AML-193 (cell line): ENCODE measurements around the gene SSBP4.

ENCODE experiments used
- DNase-seq, 2 experiments: peaks; one replicate each; lab custom pipeline; 2025; lab: John Stamatoyannopoulos, UW

The SSBP4 gene

GRCh38 chr19:18468517-18468916 is 49.3 kb downstream of the SSBP4 start:
- no peak for DNase-seq

GRCh38 chr19:18469069-18469846 is 50.1 kb downstream of the SSBP4 start:
- peak; percentile 16 to 21 for DNase-seq

- DNase-seq: no peak
These were observed 51.6 kb downstream of the SSBP4 start for GRCh38 chr19:18470787-18471186.

- no peak for DNase-seq
These were observed 54.0 kb downstream of the SSBP4 start for GRCh38 chr19:18473003-18473705.

- no peak for DNase-seq
These were observed 54.5 kb downstream of the SSBP4 start for GRCh38 chr19:18473706-18474087.

- no peak for DNase-seq
These were observed 55.2 kb downstream of the SSBP4 start for GRCh38 chr19:18474366-18474887.

- no peak for DNase-seq
These were observed 55.8 kb downstream of the SSBP4 start for GRCh38 chr19:18475004-18475453.

- DNase-seq: no peak
These were observed 56.6 kb downstream of the SSBP4 start for GRCh38 chr19:18475762-18476331.

- DNase-seq: no peak
These were observed 57.4 kb downstream of the SSBP4 start for GRCh38 chr19:18476507-18477041.

- no peak for DNase-seq
These were observed 58.0 kb downstream of the SSBP4 start for GRCh38 chr19:18477042-18477779.

GRCh38 chr19:18477974-18478373 is 58.8 kb downstream of the SSBP4 start:
- DNase-seq: no peak

- DNase-seq: peak; percentile 95 to 96
These were observed 59.5 kb downstream of the SSBP4 start for GRCh38 chr19:18478545-18479311.

- no peak for DNase-seq
These were observed 61.0 kb downstream of the SSBP4 start for GRCh38 chr19:18480006-18480691.

GRCh38 chr19:18481505-18482222 is 62.5 kb downstream of the SSBP4 start:
- no peak for DNase-seq

GRCh38 chr19:18483119-18483890 is 64.1 kb downstream of the SSBP4 start:
- no peak for DNase-seq
